SK-N-SH treated with all-trans-retinoic acid at 6 μM for 48 hours (cell line): Measurements from ENCODE around the gene CLEC4F.

ENCODE experiments used
- ARNTL ChIP-seq: fragments of 450-650 bp; formaldehyde crosslinking; IDR thresholded peaks from 2 replicates; pipeline ENCODE4 v1.5.0; 2020; ENCODE audit warnings: low read depth, mild to moderate bottlenecking, moderate library complexity, borderline replicate concordance
- POU6F1 ChIP-seq: fragments of 250-450 bp; sonication (Bioruptor Pico); IDR thresholded peaks from 2 replicates; pipeline ENCODE4 v1.8.0; 2021; ENCODE audit warnings: low read depth, mild to moderate bottlenecking, moderate library complexity, borderline replicate concordance
- PPARA ChIP-seq: fragments of 250-450 bp; sonication (Bioruptor Pico); IDR thresholded peaks from 2 replicates; pipeline ENCODE4 v1.5.0; 2020; ENCODE audit warnings: mild to moderate bottlenecking, borderline replicate concordance
- SNAI2 ChIP-seq: fragments of 250-450 bp; sonication (Bioruptor Pico); IDR thresholded peaks from 2 replicates; pipeline ENCODE4 v1.5.0; 2020; ENCODE audit warnings: mild to moderate bottlenecking, moderate library complexity
- ZFP30 ChIP-seq: fragments of 450-650 bp; formaldehyde crosslinking; IDR thresholded peaks from 2 replicates; pipeline ENCODE4 v1.5.0; 2022; ENCODE audit warnings: mild to moderate bottlenecking, moderate library complexity

- TF ChIP-seq ARNTL (CRISPR knock-in tag) (no peak), POU6F1 (CRISPR knock-in tag) (no peak), ZFP30 (CRISPR knock-in tag) (no peak), SNAI2 (CRISPR knock-in tag) (no peak), PPARA (CRISPR knock-in tag) (no peak)
Measured at GRCh38 chr2:70796262-70796661, 24.1 kb downstream of the CLEC4F start.
